ENCODE results near the gene ACTR1A. TPM values are rescaled to one million over a fixed set of nuclear protein-coding genes. Genes with fewer than 3 reads are reported as not detected.
A peak's percentile ranks its signal among the peaks of the same experiment; 100 is the strongest.
"Not testable (repeated sequence)": the region's sequence is repeated elsewhere in the genome, so short reads cannot be mapped to it uniquely, and the experiment has no call there.

The ACTR1A gene
- polyA plus RNA-seq, 1 donor: 56.6 TPM

DNA sequence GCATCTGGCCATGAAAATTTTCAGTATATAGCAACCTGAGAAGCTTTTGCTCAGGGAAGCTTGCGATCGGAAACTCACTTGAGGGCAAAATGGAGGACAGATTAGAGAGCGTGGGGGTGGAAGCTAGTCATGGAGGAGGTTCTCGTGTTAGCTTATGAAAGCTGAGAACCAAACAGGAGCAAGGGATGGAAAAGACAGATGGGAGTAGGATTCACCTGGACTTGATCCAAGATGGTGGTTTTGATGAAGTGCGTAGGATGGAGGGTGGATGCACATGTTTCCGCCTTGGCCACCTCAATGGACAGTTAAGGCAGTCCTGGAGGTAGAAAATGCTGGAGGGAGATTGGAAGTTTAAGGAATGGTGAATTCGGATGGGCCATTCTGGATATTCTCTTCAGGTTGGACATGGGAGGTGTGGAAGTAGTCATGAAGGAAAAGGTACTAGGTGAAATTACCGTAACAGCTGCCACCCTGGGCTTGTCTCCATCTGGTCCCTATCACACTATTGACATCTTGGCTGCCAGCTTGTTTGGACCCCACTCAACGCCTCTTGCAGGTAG, 44.8 kb downstream of the ACTR1A start:
- DNase-seq: no peak
- peaks cover 7% of the 10 kb centered on the region for H3K36me3 ChIP-seq (ENCODE audit: control insufficient read depth, insufficient read depth, low read length)
- no peaks in the 10 kb centered on the region for H3K9me3 ChIP-seq (ENCODE audit: control insufficient read depth, low read depth, low read length)
- WGBS (ENCODE audit: insufficient coverage, low lambda C conversion rate): 90% methylated on average over 5 of the region's 9 CpGs
- peaks cover 7% of the 10 kb centered on the region for H3K27me3 ChIP-seq (ENCODE audit: control insufficient read depth, insufficient read depth, low read length)
- peak overlapping the region; percentile 20 for H3K27ac ChIP-seq (ENCODE audit: low read length)
- H3K4me3 ChIP-seq (ENCODE audit: low read length): no peak overlapping the region
- H3K4me1 ChIP-seq (ENCODE audit: control insufficient read depth, insufficient read depth, low read length): peaks cover 59% of the 10 kb centered on the region

DNA sequence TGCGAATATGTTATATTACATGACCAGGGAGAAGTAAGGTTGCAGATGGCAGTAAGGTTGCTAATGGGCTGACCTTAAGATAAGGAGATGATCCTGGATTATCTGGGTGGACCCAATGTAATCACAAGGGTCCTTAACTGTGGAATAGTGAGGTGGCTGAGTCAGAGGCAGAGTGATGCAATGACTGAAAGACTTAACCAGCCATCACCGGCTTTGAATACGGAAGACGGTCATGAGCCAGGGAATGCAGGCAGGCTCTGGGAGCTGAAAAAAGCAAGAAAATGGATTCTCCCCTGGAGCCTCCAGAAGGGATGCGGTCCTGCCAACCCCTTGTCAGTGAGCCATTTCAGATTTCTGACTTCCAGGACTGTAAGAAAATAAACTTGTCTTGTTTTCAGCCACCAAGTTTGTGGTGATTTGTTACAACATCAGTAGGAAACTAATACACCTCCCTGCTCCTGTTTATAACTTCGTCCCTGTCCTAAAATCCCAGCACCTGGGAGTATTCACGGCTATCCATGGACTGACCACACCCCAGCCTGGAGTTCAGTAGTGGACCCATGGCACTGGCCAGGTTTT, 46.5 kb downstream of the ACTR1A start:
- DNase-seq: peak; percentile 80 to 87
- Histone ChIP-seq H3K27me3 (ENCODE audit: control insufficient read depth, insufficient read depth, low read length) (no peaks in the 10 kb centered on the region), H3K27ac (ENCODE audit: low read length) (peak overlapping the region; percentile 89), H3K9me3 (ENCODE audit: control insufficient read depth, low read depth, low read length) (no peaks in the 10 kb centered on the region), H3K4me1 (ENCODE audit: control insufficient read depth, insufficient read depth, low read length) (peaks cover 59% of the 10 kb centered on the region), H3K36me3 (ENCODE audit: control insufficient read depth, insufficient read depth, low read length) (peaks cover 11% of the 10 kb centered on the region), H3K4me3 (ENCODE audit: low read length) (no peak overlapping the region)
- WGBS (ENCODE audit: insufficient coverage, low lambda C conversion rate): no CpG with 5 or more reads among the region's 7 CpGs

DNA sequence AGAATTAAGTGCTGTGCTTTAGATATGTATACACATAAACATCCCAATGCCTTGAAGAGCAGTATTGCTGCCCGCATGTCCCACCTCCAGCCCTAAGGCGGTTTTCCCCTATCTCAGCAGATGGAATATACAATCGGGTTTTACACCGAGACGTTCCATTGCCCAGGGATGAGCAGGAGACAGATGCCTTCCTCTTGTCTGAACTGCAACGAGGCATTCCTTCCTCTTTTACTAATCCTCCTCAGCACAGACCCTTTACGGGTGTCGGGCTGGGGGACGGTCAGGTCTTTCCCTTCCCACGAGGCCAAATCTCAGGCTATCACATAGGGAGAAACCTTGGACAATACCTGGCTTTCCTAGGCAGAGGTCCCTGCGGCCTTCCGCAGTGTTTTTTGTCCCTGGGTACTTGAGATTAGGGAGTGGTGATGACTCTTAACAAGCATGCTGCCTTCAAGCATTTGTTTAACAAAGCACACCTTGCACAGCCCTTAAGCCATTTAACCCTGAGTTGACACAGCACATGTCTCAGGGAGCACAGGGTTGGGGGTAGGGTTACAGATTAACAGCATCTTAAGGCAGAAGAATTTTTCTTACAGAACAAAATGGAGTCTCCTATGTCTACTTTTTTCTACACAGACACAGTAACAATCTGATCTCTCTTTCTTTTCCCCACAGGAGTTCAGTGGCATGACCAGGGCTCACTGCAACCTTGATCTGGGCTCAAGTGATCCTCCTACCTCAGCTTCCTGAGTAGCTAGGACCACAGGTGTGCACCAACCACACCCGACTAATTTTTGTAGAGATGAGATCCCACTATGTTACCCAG, 47.6 kb downstream of the ACTR1A start:
- not testable (repeated sequence) for H3K4me3 ChIP-seq (ENCODE audit: low read length); H3K27me3 ChIP-seq (ENCODE audit: control insufficient read depth, insufficient read depth, low read length); H3K9me3 ChIP-seq (ENCODE audit: control insufficient read depth, low read depth, low read length); DNase-seq
- H3K27ac ChIP-seq (ENCODE audit: low read length): peak overlapping the region; percentile 89
- WGBS (ENCODE audit: insufficient coverage, low lambda C conversion rate): no CpG with 5 or more reads among the region's 13 CpGs
- peaks cover 11% of the 10 kb centered on the region for H3K36me3 ChIP-seq (ENCODE audit: control insufficient read depth, insufficient read depth, low read length)
- H3K4me1 ChIP-seq (ENCODE audit: control insufficient read depth, insufficient read depth, low read length): peaks cover 56% of the 10 kb centered on the region

DNA sequence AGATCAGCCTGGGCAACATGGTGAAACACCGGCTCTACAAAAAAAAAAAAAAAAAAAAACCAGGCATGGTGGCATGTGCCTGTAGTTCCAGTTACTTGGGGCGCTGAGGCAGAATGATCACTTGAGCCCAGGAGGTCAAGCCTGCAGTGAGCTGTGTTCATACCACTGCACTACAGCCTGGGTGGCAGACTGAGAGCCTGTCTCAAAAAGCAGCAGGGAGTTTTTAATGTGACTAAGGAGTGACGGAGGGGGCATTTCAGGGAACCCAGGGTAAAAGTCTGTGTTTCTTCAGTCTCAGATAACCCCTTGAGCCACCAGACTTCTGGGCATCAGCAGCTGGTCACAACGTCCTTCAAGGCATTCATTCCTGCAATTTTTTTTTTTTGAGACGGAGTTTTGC, 49.0 kb downstream of the ACTR1A start:
- peaks cover 11% of the 10 kb centered on the region for H3K36me3 ChIP-seq (ENCODE audit: control insufficient read depth, insufficient read depth, low read length)
- H3K4me1 ChIP-seq (ENCODE audit: control insufficient read depth, insufficient read depth, low read length): peaks cover 60% of the 10 kb centered on the region
- DNase-seq: no peak
- no peaks in the 10 kb centered on the region for H3K27me3 ChIP-seq (ENCODE audit: control insufficient read depth, insufficient read depth, low read length)
- WGBS (ENCODE audit: insufficient coverage, low lambda C conversion rate): no CpG with 5 or more reads among the region's 5 CpGs
- H3K4me3 ChIP-seq (ENCODE audit: low read length): no peak overlapping the region
- H3K9me3 ChIP-seq (ENCODE audit: control insufficient read depth, low read depth, low read length): no peaks in the 10 kb centered on the region
- H3K27ac ChIP-seq (ENCODE audit: low read length): peak overlapping the region; percentile 27

DNA sequence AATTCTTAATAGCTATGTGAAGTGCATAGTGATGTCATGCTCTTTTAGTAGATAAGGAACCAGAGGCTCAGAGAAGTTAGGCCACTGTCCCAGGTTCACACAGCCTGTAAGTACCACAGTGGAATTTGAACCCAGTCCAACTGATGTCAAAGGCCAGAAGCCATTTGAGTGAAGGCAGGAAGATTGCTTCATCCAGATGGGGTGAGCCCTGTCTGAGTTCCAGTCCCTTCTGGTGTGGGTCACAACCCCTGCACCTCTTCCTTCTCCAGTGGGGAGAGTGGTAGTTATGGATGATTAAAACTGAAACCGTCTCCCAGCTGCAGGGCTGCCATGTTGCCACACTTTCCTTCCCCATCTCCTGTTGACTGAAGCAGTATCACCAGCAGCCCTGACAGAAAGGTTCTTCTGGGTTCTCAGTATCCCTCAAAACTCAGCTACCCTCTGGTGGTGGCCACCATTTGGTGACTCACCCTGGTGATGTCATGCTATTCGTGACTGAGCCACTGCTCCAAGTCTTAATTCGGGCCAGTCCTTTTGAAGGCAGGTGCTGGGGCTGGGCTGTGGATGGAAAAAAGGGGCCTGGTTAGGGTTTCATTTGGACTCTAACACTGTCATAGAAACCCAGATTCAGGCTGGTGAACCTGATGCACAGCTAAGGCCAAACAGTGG, 49.7 kb downstream of the ACTR1A start:
- Histone ChIP-seq H3K9me3 (ENCODE audit: control insufficient read depth, low read depth, low read length) (no peaks in the 10 kb centered on the region), H3K4me3 (ENCODE audit: low read length) (no peak overlapping the region), H3K36me3 (ENCODE audit: control insufficient read depth, insufficient read depth, low read length) (peaks cover 11% of the 10 kb centered on the region), H3K4me1 (ENCODE audit: control insufficient read depth, insufficient read depth, low read length) (peaks cover 53% of the 10 kb centered on the region), H3K27ac (ENCODE audit: low read length) (peak overlapping the region; percentile 27), H3K27me3 (ENCODE audit: control insufficient read depth, insufficient read depth, low read length) (no peaks in the 10 kb centered on the region)
- WGBS (ENCODE audit: insufficient coverage, low lambda C conversion rate): no CpG with 5 or more reads among the region's 3 CpGs
- DNase-seq: no peak

DNA sequence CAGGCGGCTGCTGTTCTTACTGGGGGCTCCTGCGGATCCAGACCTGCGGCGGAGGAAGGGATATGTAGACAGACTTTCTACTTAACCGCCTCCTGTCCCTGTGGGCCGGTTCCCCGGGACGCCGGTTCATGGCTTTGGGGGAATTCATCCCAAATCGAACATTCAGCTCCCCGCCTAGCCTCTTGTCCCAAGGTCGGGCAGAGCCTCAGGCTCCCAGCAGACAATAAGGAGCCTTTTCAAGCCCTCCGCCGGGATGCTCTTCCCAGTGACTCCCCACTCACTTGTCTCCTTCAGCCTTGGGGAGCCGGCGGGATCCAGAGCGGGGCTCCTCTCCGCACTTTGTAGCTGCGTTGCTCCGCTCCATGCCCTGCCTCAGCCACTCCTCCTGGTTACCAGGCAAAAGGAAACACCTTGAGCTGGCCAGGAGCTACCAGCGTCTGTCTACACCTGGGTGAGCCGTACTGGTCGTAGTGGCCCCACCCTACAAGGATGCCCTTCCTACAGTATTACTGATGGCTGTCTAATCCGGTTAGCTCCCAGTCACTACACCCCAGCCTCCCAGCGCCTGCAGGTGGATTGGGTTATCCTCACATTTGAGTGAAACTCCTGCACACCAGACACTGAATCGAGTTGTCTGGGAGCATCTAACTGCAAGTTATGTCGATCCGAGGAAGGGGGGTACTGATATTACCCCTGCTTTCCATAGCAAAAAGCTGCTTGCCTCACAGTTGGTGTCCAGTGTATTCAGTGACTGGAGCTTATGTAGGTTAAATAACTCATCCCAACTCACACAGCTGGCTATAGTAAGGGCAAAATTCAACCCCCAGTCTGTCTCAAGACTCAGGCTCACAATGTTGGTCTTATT, 51.2 kb downstream of the ACTR1A start, which contains the start of gene C10orf95:
Gene C10orf95, minus strand, starts transcription at position 439 of the 865 bp plus-strand sequence. CDS start 450 bp downstream, outside the sequence.
- H3K27ac ChIP-seq (ENCODE audit: low read length): peak within 1 kb of the TSS; percentile 91
- no peaks in the 10 kb centered on the region for H3K27me3 ChIP-seq (ENCODE audit: control insufficient read depth, insufficient read depth, low read length)
- H3K4me1 ChIP-seq (ENCODE audit: control insufficient read depth, insufficient read depth, low read length): peaks cover 43% of the 10 kb centered on the region
- WGBS (ENCODE audit: insufficient coverage, low lambda C conversion rate): no CpG with 5 or more reads among the region's 28 CpGs
- H3K36me3 ChIP-seq (ENCODE audit: control insufficient read depth, insufficient read depth, low read length): peaks cover 10% of the 10 kb centered on the region
- DNase-seq: peak in 1 of 2 donors; percentile 64
- H3K9me3 ChIP-seq (ENCODE audit: control insufficient read depth, low read depth, low read length): no peaks in the 10 kb centered on the region
- H3K4me3 ChIP-seq (ENCODE audit: low read length): peak within 1 kb of the TSS; percentile 79

DNA sequence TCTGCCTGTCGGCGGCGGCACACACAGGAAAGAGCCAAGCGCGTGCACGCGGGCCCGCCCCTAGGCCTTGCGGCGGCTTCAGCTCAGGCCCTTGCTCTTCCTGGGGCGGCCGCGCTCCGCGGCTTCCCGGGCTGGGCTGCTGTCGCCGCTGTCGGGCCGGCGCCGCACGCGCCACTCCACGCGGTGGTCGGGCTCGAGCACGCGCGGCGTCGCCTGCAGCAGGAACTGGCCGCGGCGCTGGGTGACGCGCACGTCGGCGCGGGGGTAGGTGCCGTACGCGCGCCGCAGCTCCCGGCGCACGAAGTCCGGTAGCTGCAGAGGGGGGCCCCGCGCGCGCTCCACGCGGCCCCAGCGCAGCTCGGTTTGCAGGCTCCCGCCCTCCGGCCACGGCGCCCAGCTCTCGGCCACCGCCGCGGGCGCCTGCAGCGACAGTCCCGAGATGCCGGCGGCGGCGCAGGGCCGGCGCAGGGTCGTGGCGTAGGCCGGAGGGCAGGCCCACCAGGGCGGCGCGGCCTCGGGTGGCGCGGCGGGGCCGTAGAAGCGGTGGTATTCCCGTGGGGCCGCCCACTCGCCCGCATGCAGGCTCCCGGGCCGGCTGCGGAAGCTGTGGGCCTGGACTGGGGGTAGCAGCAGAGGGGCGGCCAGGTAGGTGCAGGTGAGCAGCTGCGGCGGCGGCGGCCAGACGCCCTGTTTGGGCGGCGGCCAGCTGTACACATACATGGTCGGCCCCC, 52.0 kb downstream of the ACTR1A start:
- DNase-seq: peak; percentile 92 to 96
- H3K9me3 ChIP-seq (ENCODE audit: control insufficient read depth, low read depth, low read length): no peaks in the 10 kb centered on the region
- peak overlapping the region; percentile 79 for H3K4me3 ChIP-seq (ENCODE audit: low read length)
- no peaks in the 10 kb centered on the region for H3K27me3 ChIP-seq (ENCODE audit: control insufficient read depth, insufficient read depth, low read length)
- WGBS (ENCODE audit: insufficient coverage, low lambda C conversion rate): no CpG with 5 or more reads among the region's 104 CpGs
- peaks cover 36% of the 10 kb centered on the region for H3K4me1 ChIP-seq (ENCODE audit: control insufficient read depth, insufficient read depth, low read length)
- peaks cover 8% of the 10 kb centered on the region for H3K36me3 ChIP-seq (ENCODE audit: control insufficient read depth, insufficient read depth, low read length)
- peak overlapping the region; percentile 93 for H3K27ac ChIP-seq (ENCODE audit: low read length)

DNA sequence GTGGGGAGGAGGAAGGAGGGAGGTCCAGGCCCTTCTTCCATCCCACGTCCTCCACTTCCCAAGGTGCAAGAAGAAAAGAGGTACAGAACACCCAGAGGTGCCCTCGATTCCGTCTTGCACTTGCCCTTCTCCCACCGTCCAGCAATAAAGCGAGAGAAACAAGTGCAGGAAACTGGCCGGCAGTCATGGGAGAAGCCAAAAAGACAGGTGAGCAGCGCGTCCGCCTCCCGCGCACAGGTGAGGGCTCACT, 52.5 kb downstream of the ACTR1A start:
- no peaks in the 10 kb centered on the region for H3K9me3 ChIP-seq (ENCODE audit: control insufficient read depth, low read depth, low read length)
- H3K27me3 ChIP-seq (ENCODE audit: control insufficient read depth, insufficient read depth, low read length): no peaks in the 10 kb centered on the region
- H3K36me3 ChIP-seq (ENCODE audit: control insufficient read depth, insufficient read depth, low read length): peaks cover 8% of the 10 kb centered on the region
- peak overlapping the region; percentile 93 for H3K27ac ChIP-seq (ENCODE audit: low read length)
- H3K4me3 ChIP-seq (ENCODE audit: low read length): peak overlapping the region; percentile 66
- DNase-seq: no peak
- H3K4me1 ChIP-seq (ENCODE audit: control insufficient read depth, insufficient read depth, low read length): peaks cover 32% of the 10 kb centered on the region
- no CpG with 5 or more reads among the region's 11 CpGs for WGBS (ENCODE audit: insufficient coverage, low lambda C conversion rate)

DNA sequence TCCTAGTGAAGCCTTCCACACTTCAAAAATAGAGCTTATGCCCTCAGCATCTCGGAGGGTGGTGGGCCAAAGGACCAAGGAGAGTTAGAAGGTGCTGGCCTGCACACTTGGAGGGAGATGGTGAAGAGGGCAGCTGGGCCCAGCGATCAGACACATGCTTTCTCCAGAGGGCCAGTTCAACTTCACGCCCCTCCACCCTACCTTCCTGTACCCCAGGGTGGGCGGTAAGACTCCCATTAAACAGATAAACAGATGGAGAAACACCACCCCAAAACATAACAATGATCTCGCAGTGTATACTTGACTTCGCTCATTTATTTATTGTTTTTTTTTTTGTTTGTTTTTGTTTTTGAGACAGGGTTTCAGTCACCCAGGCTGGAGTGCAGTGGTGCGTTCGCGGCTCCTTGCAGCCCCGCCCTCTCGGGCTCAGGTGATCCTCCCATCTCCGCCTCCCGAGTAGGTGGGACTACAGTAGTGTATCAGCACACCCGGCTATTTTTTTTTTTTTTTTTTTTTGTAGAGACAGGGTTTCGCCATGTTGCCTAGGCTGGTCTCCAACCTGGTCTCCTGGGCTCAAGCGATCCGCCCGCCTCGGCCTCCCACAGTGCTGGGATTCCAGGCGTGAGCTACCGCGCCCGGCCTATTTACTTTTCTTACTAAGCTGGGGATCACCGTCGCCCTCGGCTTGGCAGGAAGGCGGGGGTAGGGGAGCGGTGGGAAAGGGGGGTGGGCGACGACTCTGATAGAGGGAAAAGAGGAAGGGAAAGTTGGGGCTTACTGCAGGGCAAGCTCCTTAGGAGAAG, 53.0 kb downstream of the ACTR1A start:
- no peaks in the 10 kb centered on the region for H3K9me3 ChIP-seq (ENCODE audit: control insufficient read depth, low read depth, low read length)
- no peaks in the 10 kb centered on the region for H3K27me3 ChIP-seq (ENCODE audit: control insufficient read depth, insufficient read depth, low read length)
- H3K36me3 ChIP-seq (ENCODE audit: control insufficient read depth, insufficient read depth, low read length): peaks cover 8% of the 10 kb centered on the region
- peak; percentile 84 to 88 for DNase-seq
- H3K4me1 ChIP-seq (ENCODE audit: control insufficient read depth, insufficient read depth, low read length): peaks cover 26% of the 10 kb centered on the region
- no CpG with 5 or more reads among the region's 30 CpGs for WGBS (ENCODE audit: insufficient coverage, low lambda C conversion rate)
- H3K4me3 ChIP-seq (ENCODE audit: low read length): peak overlapping the region; percentile 66
- peak overlapping the region; percentile 93 for H3K27ac ChIP-seq (ENCODE audit: low read length)
